HepG2 (cell line): ENCODE data around the gene PNKD. TPM values are rescaled to one million over a fixed set of nuclear protein-coding genes. Genes with fewer than 3 reads are reported as not detected.

Experiments
- ATAC-seq: fragments of 200-7000 bp; cut with Tn5 transposase; 3 replicates; pipeline ENCODE4 v1.9.1; 2020; ENCODE audit warnings: mild to moderate bottlenecking, moderate library complexity
- BruUV-seq: library from RNA; stranded (reverse); fragments of 400-500 nt; replicated peaks from 2 replicates; lab custom pipeline; 2021; lab: Mats Ljungman, UMichigan
- CTCF ChIA-PET: fragments of 300-600 bp; formaldehyde crosslinking; extraction: SDS; loops from one replicate; lab custom pipeline; 2021; ENCODE audit warnings: low total read pairs, inconsistent platforms, low intra/inter-chr PET ratio; lab: Yijun Ruan, JAX
- POLR2A ChIA-PET: fragments of 350-600 bp; sonication (Branson Sonifier 250); formaldehyde crosslinking; loops from one replicate; lab custom pipeline; 2020; ENCODE audit warnings: antibody characterized with exemption, inconsistent platforms; lab: Yijun Ruan, JAX
- DNase-seq: peaks from one replicate; pipeline ENCODE4 v3.0.0-alpha.2; 2015; ENCODE audit warnings: low spot score
- FAIRE-seq: peaks from 3 replicates; lab custom pipeline; 2011; peaks lifted over from hg19 to GRCh38; lab: Jason Lieb, UNC
- H2AFZ ChIP-seq: one replicate; pipeline ENCODE4 v1.6.1; 2011; ENCODE audit warnings: low read length, inconsistent platforms
- H3K27ac ChIP-seq: fragments of 300-600 bp; 3 replicates; pipeline ENCODE4 v1.8.0; 2011; ENCODE audit warnings: mixed run types, mild to moderate bottlenecking, mixed read lengths, low read length, inconsistent platforms; ENCODE audit not compliant: insufficient read depth; ENCODE audit errors: extremely low read length
- H3K27me3 ChIP-seq, 2 experiments: fragments of 200-600 bp in 1 of 2; 2 replicates in 1 of 2; 3 replicates in 1 of 2; pipeline versions ENCODE4 v1.6.0 to v1.8.0; 2011; ENCODE audit warnings: low read length in 2 of 2, mild to moderate bottlenecking in 2 of 2, moderate library complexity in 2 of 2, inconsistent platforms in 1 of 2; ENCODE audit not compliant: insufficient read depth in 2 of 2, control insufficient read depth in 1 of 2
- H3K36me3 ChIP-seq, 2 experiments: fragments of 200-600 bp in 1 of 2; replicated peaks in 1 of 2; 2 replicates in 1 of 2; 3 replicates in 1 of 2; pipeline versions ENCODE4 v1.5.1 to v1.8.0; 2011; ENCODE audit warnings: low read length in 2 of 2, inconsistent platforms in 1 of 2; ENCODE audit not compliant: insufficient read depth in 2 of 2, control insufficient read depth in 1 of 2
- H3K4me1 ChIP-seq: 2 replicates; pipeline ENCODE4 v1.5.1; 2012; ENCODE audit warnings: low read length, inconsistent platforms; ENCODE audit not compliant: insufficient read depth
- H3K4me2 ChIP-seq: 2 replicates; pipeline ENCODE4 v1.6.0; 2011; ENCODE audit warnings: low read depth, low read length, inconsistent platforms
- H3K4me3 ChIP-seq, 3 experiments: fragments of 200-600 bp in 1 of 3; sonication (generic), shearing (Covaris generic) in 1 of 3; replicated peaks in 1 of 3; 2 replicates each; pipeline ENCODE4 v1.5.1; 2011 to 2016; ENCODE audit warnings: low read length in 3 of 3, inconsistent platforms in 2 of 3, low read depth in 2 of 3, mild to moderate bottlenecking in 2 of 3, control low read depth in 1 of 3, mixed read lengths in 1 of 3; ENCODE audit not compliant: insufficient read depth in 1 of 3
- H3K79me2 ChIP-seq: one replicate; pipeline ENCODE4 v1.6.1; 2011; ENCODE audit warnings: low read length, inconsistent platforms; ENCODE audit not compliant: insufficient read depth
- H3K9ac ChIP-seq: 2 replicates; pipeline ENCODE4 v1.6.0; 2011; ENCODE audit warnings: mild to moderate bottlenecking, low read depth, low read length, inconsistent platforms; ENCODE audit not compliant: insufficient read depth
- H3K9me3 ChIP-seq: 2 replicates; pipeline ENCODE4 v1.5.1; 2012; ENCODE audit warnings: mild to moderate bottlenecking, low read length
- H4K20me1 ChIP-seq: 2 replicates; pipeline ENCODE4 v1.6.0; 2011; ENCODE audit warnings: inconsistent platforms, mild to moderate bottlenecking, low read length, moderate library complexity; ENCODE audit not compliant: insufficient read depth
- AHR ChIP-seq: IDR thresholded peaks from 2 replicates; pipeline ENCODE4 v1.6.1; 2018; ENCODE audit warnings: missing genetic modification reagents, missing compliant biosample characterization
- GPN1 ChIP-seq: sonication (generic); formaldehyde crosslinking; IDR thresholded peaks from 2 replicates; pipeline ENCODE4 v1.5.1; 2020; ENCODE audit warnings: missing genetic modification reagents, borderline replicate concordance
- HNF4A ChIP-seq: sonication (generic); formaldehyde crosslinking; IDR thresholded peaks from 2 replicates; pipeline ENCODE4 v1.4.0; 2020; ENCODE audit warnings: missing genetic modification reagents
- KMT2A ChIP-seq: sonication (generic); formaldehyde crosslinking; IDR thresholded peaks from 2 replicates; pipeline ENCODE4 v1.4.0; 2020; ENCODE audit warnings: missing genetic modification reagents
- PATZ1 ChIP-seq: sonication (generic); formaldehyde crosslinking; IDR thresholded peaks from 2 replicates; pipeline ENCODE4 v1.4.0; 2020; ENCODE audit warnings: missing genetic modification reagents
- SIX4 ChIP-seq: sonication (generic); formaldehyde crosslinking; IDR thresholded peaks from 2 replicates; pipeline ENCODE4 v1.4.0; 2020; ENCODE audit warnings: missing genetic modification reagents
- ZC3H13 ChIP-seq: sonication (generic); formaldehyde crosslinking; IDR thresholded peaks from 2 replicates; pipeline ENCODE4 v1.8.1; 2023; ENCODE audit warnings: mild to moderate bottlenecking, missing genetic modification reagents, moderate library complexity
- ZNF230 ChIP-seq: sonication (generic); formaldehyde crosslinking; IDR thresholded peaks from 2 replicates; pipeline ENCODE4 v1.4.0; 2020; ENCODE audit warnings: mild to moderate bottlenecking, missing genetic modification reagents
- ZNF280B ChIP-seq: sonication (generic); formaldehyde crosslinking; IDR thresholded peaks from 2 replicates; pipeline ENCODE4 v1.5.0; 2020; ENCODE audit warnings: missing genetic modification reagents, mild to moderate bottlenecking, borderline replicate concordance
- ZNF326 ChIP-seq: sonication (generic); formaldehyde crosslinking; IDR thresholded peaks from 2 replicates; pipeline ENCODE4 v1.4.0; 2020; ENCODE audit warnings: missing genetic modification reagents, borderline replicate concordance
- ZNF563 ChIP-seq: sonication (generic); formaldehyde crosslinking; IDR thresholded peaks from 2 replicates; pipeline ENCODE4 v1.8.0; 2022; ENCODE audit warnings: mild to moderate bottlenecking, moderate library complexity, missing genetic modification reagents
- ZNF619 ChIP-seq: sonication (generic); formaldehyde crosslinking; IDR thresholded peaks from 2 replicates; pipeline ENCODE4 v1.4.0; 2020; ENCODE audit warnings: mild to moderate bottlenecking, missing genetic modification reagents
- ZNF629 ChIP-seq: sonication (generic); formaldehyde crosslinking; conservative IDR thresholded peaks from 2 replicates; pipeline ENCODE4 v1.5.0; 2020; ENCODE audit warnings: missing genetic modification reagents
- ZNF660 ChIP-seq: sonication (generic); formaldehyde crosslinking; IDR thresholded peaks from 2 replicates; pipeline ENCODE4 v1.5.1; 2020; ENCODE audit warnings: mild to moderate bottlenecking, low read depth, missing genetic modification reagents, borderline replicate concordance
- WGBS: methylation state at CpG from one replicate; pipeline ENCODE4 v1.1.6; 2017; ENCODE audit warnings: low lambda C conversion rate; 5-methylcytosine and 5-hydroxymethylcytosine counted together
- in situ Hi-C: cut with HindIII; loops from 2 replicates; pipeline ENCODE4 v1.10.0; 2017; ENCODE audit warnings: low pct_unique_long_range_greater_than_20kb; ENCODE audit not compliant: extremely low pct_ligation_motif_present
- intact Hi-C: fragments of 100-400 bp; cut with micrococcal nuclease; formaldehyde crosslinking; loops from one replicate; pipeline ENCODE4 v1.10.0; 2022; ENCODE audit not compliant: unreplicated experiment
- polyA plus RNA-seq, 8 experiments: library from polyadenylated mRNA; depleted of rRNA in 3 of 8; stranded (reverse) in 7 of 8; unstranded in 1 of 8; fragments of >200 nt; fragmentation: Illumina TruSeq in 4 of 8; extraction: Trizol in 4 of 8; gene quantifications; 2 replicates each; pipeline versions ENCODE4 v1.2.1 to v1.2.3, GENCODE V29; 2011 to 2016; ENCODE audit warnings: low read depth in 4 of 8, missing spikeins in 1 of 8, mixed read lengths in 1 of 8; ENCODE audit not compliant: insufficient read depth in 1 of 8
- total RNA-seq, 5 experiments: library from RNA; depleted of rRNA; stranded (reverse); fragments of >200 nt; fragmentation: Illumina TruSeq; extraction: Trizol; gene quantifications; 2 replicates each; pipeline ENCODE4 v1.2.3, GENCODE V29; 2016; ENCODE audit warnings: low read depth in 1 of 5

PNKD gene
- total and polyA plus RNA-seq, 2 of the 13 experiments (the other 11 are each of a cell fraction or from before 2014, with no cell fraction given): 55.9 to 80.4 TPM

- WGBS: 86% methylated on average over 5 of the region's 5 CpGs
- intact Hi-C loops: loop anchor here (10.0 kb wide), 1 partner anchor 208 kb away; no protein-coding TSS in a partner anchor
- H3K4me3 ChIP-seq: no peak overlapping the region
- no peak overlapping the region for H3K9ac ChIP-seq
- DNase-seq (no peak), ATAC-seq (no peak), FAIRE-seq (no peak)
- H3K4me2 ChIP-seq: no peak overlapping the region
- H3K79me2 ChIP-seq: peaks cover 6% of the 10 kb centered on the region
- H3K4me1 ChIP-seq: peaks cover 71% of the 10 kb centered on the region
- H2AFZ ChIP-seq: no peak overlapping the region
- H4K20me1 ChIP-seq: no peaks in the 10 kb centered on the region
- H3K36me3 ChIP-seq: no peaks in the 10 kb centered on the region
- ChIA-PET CTCF (no interaction called here), POLR2A (interaction anchor here (0.8 to 2.6 kb wide), 3 partner anchors 13 to 99 kb away, joined by 3 to 15 read pairs (median 4); no protein-coding TSS in a partner anchor)
- no peak overlapping the region for H3K27ac ChIP-seq
- BruUV-seq: no TSS peak
- TF ChIP-seq ZNF629 (peak; percentile 85), KMT2A (CRISPR knock-in tag) (no peak), ZNF230 (no peak), SIX4 (CRISPR knock-in tag) (no peak), GPN1 (CRISPR knock-in tag) (no peak), ZNF660 (no peak), AHR (CRISPR knock-in tag) (no peak)
- in situ Hi-C loops: no loop called here
- no peaks in the 10 kb centered on the region for H3K9me3 ChIP-seq
- H3K27me3 ChIP-seq: no peaks in the 10 kb centered on the region; a peak in 1 of 5 replicates
Observed at GRCh38 chr2:218392459-218392858, 122.1 kb downstream of the PNKD start.

- no peaks in the 10 kb centered on the region for H3K36me3 ChIP-seq
- no peak overlapping the region for H3K27ac ChIP-seq
- H3K9me3 ChIP-seq: no peaks in the 10 kb centered on the region
- H3K27me3 ChIP-seq: no peaks in the 10 kb centered on the region; a peak in 1 of 5 replicates
- DNase-seq: no peak
- ChIA-PET CTCF (no interaction called here), POLR2A (interaction anchor here (0.8 to 2.6 kb wide), 4 partner anchors 12 to 109 kb away, joined by 3 to 15 read pairs (median 4); no protein-coding TSS in a partner anchor)
- H3K9ac ChIP-seq: no peak overlapping the region
- no TSS peak for BruUV-seq
- no peak overlapping the region for H2AFZ ChIP-seq
- whole genome bisulfite sequencing: 63% methylated on average over 14 of the region's 16 CpGs
- 0 out of 2 replicates have a peak overlapping the region, but pooled peaks have one; percentile 5 for H3K4me2 ChIP-seq
- H3K4me3 ChIP-seq: no peak overlapping the region
- peaks cover 11% of the 10 kb centered on the region for H3K79me2 ChIP-seq
- H4K20me1 ChIP-seq: no peaks in the 10 kb centered on the region
- no peak for FAIRE-seq
- peaks cover 66% of the 10 kb centered on the region for H3K4me1 ChIP-seq
- ATAC-seq: no peak
- intact Hi-C loops: loop anchor here (10.0 kb wide), 1 partner anchor 208 kb away; no protein-coding TSS in a partner anchor
- in situ Hi-C loops: no loop called here
- TF ChIP-seq ZC3H13 (CRISPR knock-in tag) (no peak), ZNF280B (CRISPR knock-in tag) (no peak), ZNF563 (CRISPR knock-in tag) (0 out of 2 replicates have a peak, but pooled peaks have one; percentile 24), PATZ1 (CRISPR knock-in tag) (0 out of 2 replicates have a peak, but pooled peaks have one; percentile 46), HNF4A (CRISPR knock-in tag) (no peak), ZNF326 (no peak), ZNF619 (no peak)
Observed at GRCh38 chr2:218392891-218393462, 122.7 kb downstream of the PNKD start.
